SIG-M5 (cell line): ENCODE data around the gene XPO6.
A peak's percentile ranks its signal among the peaks of the same experiment; 100 is the strongest.
"Not testable (repeated sequence)": the region's sequence is repeated elsewhere in the genome, so short reads cannot be mapped to it uniquely, and the experiment has no call there.

Source experiments
- DNase-seq: peaks from one replicate; lab custom pipeline; 2025; lab: John Stamatoyannopoulos, UW

XPO6 gene

DNA sequence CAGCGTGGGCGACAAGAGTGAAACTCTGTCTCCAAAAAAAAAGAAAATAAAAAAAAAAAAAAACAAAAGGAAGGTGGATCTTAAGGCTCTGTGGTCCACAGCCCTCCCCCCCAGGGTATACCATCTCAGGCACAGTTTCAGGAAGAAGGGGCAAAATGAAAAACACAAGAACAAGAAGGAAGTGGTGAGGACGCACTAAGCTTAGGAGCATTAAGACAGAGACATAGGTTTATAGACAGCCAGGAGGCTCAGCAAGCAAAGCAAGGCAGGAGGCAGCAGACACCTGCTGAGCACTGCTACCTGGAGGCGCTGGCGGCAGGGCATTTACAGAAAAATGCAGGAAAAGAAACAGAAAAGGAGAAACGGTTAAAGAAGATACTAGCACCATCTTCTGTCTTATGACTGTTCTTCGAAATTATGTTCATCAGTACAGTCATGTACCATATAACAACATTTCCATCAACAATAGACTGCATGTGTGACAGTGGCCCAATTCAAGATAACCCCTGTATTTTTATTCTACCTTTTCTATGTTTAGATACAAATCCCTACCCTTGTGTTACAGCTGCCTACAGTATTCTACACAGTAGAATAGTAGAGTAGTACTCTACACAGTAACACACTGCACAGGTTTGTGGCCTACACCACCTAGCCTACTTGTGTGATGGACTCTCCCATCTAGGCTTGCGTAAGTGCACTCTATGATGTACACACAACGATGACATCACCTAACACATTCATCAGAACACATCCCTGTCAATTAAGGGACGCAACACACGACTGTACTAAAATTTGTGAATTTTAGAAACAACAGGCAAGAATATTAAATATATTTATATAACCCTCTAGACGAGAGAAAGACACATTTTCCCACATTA, 62.5 kb downstream of the XPO6 start:
- no peak for DNase-seq

DNA sequence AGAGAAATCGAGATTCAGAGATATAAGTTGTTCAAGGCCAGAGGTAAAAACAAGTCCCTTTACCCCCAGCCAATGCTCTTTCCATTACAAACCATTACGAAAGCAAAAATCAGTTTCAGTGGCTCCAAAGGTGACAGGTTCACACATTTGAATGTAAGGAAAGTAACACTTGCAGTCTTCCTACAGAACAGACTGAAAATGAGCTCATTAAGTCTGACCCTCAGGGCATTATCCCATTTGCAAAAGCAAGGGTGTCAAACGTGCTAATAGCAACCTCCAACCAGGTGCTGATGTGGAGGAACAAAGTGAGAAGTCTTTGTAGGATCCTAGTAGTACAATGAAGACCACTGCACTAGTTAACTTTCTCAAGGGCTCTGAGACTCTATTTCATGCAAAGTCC, 65.2 kb downstream of the XPO6 start:
- DNase-seq = no peak

DNA sequence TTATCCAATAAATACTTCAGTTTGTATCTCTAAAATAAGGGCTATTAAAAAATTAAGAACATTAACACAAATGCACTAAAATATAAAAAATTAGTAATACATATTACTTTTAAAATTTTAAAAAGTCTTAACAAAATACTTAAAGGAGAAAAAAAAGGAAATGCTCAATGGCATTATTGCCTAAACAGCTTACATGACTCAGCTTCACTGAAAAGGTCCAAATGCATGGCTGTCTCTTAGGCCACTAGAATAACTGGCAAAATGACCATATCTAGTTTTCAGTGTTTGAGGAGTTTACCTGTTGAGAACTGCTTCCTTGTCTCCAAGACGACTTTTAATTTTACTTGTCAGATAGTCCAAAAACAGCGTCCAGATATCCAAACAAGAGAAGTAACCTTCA, 66.0 kb downstream of the XPO6 start:
- DNase-seq = no peak

GRCh38 chr16:28140788-28141618, 70.8 kb downstream of the XPO6 start:
- peak; percentile 54 for DNase-seq

DNA sequence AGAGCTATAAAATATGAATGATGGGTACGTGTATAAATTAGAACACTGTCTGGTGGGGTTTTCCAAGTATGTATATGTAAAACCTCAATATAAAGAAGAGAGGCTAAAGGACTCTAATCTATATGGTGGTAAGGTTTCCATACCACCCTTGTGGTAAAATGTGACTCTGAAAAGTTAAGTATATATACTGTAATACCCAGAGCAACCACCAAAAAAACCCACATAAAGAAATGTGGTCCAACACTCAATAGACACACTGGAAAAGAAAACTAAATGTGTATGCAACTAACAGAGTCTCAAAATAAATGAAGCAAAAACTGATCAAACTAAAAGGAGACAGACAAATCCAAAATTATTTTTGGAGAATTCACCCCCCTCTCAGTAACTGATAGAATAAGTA, 72.2 kb downstream of the XPO6 start:
- DNase-seq = no peak

GRCh38 chr16:28136751-28137434, 74.9 kb downstream of the XPO6 start:
- DNase-seq = no peak

DNA sequence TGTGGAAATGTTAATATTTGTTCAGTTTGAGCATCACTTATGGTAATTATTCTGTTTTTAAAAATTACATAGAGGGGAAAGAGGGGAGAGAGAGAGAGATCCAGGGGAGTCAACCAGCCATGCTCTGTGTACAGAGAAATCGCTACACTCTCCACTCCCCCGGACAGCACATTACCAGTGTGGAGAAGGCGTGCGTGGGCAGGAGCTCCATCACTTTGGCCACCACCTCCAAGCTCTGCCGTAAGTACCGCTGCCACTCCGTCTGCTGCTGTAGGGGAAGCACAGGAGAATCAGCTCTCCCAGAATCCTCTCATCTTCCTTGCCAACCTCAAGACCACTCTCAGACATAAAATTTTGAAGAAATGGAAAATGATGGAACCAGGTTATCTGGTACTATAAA, 78.1 kb downstream of the XPO6 start:
- DNase-seq = no peak

DNA sequence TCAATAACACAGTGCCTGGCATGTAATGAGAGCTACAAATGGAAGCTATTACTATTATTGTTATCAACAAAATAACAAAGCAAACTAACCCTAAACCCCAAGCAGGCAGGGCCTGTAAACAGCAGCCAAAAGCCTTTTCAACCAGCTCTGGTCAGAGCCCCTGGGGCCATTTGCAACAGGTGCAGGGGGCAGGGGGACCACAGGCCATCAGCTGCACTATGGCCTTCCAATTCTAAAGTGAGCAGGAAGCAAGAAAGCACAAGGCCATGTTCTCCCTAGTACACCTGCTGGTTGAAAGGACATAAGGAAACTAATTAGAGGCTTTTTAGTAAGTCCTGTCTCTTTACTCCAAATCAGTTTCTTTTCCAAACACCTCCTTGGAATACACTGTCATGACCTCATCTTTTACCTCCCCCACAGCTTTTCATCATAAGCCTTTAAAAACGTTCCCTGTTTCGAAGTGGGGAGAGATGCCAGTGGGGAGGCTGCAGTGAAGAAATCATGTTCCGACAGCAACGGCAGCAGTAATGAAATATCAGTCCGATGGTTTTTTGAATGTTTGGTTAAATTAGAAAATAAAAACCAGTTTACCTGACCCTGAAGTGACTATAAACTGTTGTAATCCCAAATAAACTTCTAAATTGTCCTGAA, 79.9 kb downstream of the XPO6 start:
- DNase-seq = no peak

- DNase-seq = no peak
Observed at GRCh38 chr16:28131181-28131580, 80.6 kb downstream of the XPO6 start.

DNA sequence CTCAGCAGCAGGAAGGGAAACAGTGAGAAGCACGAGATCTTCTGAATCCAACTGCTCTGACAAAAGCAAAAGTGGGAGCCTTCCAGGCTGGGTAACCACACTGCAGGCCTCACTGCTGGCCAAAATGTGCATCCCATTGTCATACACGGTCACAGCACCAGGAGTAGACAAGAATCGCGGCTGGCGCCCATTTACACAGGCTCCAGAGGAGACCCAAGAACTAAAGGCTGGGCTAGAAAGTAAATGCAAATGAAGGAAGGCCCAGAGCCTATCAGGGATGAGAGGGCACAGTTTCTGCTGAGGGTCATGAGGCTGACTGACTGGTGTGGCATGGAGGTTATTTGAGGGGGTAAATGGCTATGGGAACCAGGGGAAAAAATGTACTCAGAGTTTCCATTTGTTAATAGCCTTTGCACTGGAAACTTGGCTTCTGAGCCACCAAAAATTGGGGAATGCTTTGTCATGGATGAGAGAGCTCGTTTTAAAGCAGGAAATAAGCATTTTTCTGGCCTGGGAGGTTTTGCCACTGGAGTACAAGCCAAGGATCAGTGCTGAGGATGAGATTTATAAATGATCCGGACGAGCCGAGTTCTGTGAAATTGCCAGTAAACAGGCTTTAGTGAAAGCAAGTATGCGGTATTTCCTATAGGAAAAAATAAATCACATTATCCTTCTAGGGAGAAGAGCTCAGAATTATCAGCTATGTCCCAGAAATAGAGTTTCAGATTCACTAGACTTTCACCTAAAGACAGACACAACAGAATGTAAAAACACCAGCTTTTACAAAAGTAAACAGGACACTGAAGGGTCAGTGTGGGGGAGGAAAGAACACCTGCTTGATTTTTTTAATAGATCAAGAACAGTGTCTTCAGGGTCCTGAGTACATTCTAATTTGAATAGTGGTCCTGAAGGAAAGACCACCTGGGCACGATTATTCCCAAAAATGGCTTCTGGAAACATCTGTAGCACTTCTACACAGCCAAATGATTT, 81.4 kb downstream of the XPO6 start:
- DNase-seq = no peak

DNA sequence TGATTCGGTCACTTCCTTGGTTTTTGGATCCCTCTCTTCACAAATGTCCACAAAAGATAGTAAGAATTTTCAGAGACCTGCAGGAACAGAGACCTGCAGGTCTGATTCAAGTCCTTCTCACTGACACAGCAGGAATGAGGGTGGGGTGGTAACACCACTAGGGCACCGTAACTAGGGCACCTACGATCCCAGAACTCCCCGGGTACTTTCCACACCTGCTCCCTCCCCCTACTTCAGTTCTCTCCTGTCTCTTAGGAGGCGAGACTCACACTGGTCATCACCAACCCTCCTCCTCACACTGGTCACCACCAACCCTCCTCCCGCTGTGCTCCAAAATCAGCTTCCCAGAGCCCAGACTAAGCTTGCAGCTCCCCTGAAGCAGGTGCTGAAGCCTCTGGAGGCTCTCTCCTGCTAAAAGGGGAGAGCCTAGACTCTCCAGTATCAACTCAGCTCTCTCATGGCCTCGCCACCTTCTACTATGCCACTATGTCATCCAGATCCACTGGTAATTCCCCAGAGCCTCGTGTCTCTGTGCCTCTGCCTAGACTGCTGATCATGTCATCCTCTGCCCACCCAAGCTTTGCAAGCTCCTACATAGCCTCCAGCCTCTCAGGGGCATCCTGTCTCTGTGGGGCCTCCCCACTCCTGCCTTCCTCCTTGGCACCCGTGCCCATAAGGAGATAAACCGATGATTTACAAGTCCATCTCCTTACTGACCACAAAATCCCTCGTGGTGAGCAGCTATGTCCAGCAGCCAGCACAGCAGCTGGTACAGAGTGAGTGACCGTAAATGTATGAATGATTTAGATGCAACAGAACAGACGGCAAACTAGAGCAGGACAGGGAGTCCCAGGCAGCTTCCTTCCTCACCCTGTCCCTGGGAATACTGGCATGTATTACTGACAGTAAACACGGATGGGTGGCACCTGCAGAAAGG, 84.8 kb downstream of the XPO6 start:
- no peak for DNase-seq

DNA sequence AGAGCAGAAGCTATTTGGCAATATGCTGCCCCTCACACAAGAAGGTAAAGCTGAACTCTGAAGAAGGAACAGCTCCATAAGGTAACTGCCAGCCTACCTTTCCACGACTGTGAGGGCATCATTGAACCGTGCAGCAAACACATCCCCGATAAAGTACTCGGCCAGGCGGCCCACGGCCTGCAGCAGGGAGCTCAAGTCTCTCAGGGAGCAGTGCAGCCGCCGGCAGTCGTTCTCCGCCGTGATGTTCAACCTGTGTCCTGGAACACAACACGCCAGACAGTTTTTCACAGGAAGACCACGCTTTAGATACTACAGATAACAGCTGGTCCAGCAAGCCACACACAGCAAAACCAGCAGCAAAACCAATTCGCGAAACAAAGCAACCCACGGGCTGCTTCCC, 86.2 kb downstream of the XPO6 start:
- DNase-seq = no peak

DNA sequence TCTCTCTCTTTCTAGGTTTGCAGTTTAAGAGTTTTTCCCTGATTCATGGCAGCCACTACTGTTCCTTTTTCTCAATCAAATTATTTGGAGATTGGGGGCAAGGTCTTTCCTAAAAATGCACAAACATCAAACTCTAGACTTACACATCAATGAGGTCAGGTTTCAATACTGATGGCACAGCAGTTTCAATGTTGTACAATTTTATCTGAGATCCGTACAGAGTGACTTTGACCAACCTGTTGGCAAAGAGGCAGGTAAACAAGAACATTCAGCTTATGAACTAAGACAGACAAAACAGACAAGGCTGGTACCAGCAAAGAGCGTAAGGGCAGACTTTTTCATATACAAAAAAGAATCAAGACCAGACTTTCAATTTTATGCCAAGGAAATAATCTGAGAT, 90.2 kb downstream of the XPO6 start:
- DNase-seq = no peak

DNA sequence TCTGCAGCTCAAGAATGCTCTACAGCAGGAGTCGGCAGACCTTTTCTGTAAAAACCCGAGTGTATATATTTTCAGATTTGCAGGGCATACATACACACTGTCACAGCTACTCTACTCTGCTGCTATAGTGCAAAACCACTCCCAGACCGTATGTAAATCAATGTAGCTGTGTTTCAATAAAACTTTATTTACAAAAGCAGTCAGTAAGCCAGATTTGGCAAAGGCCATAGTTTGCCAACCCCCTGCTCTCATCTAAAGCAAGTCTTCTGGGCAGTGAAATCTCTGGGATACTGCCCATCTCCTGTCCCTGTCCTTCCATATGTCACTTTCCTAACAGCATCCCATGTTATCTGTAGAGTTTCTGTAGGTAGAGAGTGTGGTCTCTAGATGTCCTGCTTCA, 91.0 kb downstream of the XPO6 start:
- no peak for DNase-seq

DNA sequence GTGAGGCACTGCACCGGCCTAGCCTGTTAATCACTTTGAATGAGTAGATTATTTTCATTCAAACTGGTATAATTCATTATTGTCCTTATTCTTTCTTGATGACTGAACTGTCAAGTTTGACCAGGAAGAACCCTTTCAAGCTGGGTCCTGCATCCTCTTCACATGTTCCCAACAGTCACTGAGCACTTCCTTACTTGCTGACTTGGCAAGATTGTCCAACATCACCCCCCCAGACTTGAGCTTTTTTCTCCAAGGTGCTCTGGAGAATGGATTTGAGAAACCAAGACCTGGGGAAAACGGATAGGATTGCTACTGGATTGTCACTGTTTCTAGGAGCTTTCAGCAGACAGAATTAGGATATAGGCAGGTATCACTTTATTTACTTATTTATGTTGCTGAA, 93.1 kb downstream of the XPO6 start:
- DNase-seq = no peak

GRCh38 chr16:28117168-28117565, 94.6 kb downstream of the XPO6 start:
- no peak for DNase-seq

DNA sequence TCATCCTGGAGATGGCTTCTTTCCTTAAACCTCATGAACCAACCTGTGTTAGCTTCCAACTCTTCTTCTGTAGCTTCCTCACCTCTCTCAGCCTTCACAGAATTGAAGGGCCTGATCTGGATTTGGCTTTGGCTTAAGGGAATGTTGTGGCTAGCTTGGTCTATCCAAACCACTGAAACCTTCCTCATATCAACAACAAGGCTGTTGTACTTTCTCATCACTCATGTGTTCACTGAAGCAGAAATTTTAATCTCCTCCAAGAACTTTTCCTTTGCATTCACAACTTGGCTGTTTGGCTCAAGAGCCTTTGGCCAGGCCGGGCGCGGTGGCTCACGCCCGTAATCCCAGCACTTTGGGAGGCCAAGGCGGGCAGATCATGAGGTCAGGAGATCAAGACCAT, 95.9 kb downstream of the XPO6 start:
- not testable (repeated sequence) for DNase-seq

DNA sequence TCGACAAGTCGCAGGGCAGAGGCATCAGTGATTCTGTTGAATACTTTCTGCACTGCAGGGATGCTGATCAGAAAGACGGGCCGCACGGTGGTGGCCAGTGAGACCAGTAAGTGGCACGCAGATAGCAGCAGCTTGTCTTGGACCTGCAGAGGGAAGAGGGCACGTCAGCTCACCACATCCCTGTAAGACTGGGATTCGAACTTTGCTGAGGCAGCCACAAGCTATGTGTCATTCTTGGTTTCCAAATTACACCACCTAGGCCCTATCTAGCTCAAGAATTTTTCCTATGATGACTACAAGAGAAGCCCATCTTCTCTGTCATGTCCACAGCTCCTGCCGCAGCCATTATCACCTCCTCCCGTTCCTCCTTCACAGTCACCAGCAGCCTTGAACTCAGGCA, 98.9 kb downstream of the XPO6 start:
- no peak for DNase-seq

DNA sequence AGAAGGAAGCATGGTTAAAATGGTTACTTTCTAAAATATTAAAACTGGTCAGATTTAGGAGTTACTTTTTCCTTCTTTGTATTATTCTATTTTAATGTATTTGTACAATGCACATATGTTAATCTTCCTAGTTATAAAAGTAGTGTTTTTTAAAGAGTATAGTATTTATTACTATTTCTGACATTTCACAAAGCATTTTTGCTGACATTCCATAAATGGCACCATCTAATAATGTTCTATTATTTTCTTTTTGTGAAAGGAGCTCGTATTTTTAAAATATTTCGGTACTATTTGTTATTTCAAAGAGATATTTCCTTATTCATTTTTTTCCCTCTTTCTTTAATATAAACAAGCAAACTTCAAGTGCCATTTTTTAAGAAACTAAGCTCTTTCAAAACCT, 100.8 kb downstream of the XPO6 start:
- no peak for DNase-seq

- DNase-seq = no peak
Observed at GRCh38 chr16:28110479-28110878, 101.3 kb downstream of the XPO6 start.
